A673 (cell line): Measurements from ENCODE around the gene ETFDH. TPM values are rescaled to one million over a fixed set of nuclear protein-coding genes. Genes with fewer than 3 reads are reported as not detected.

Source experiments
- BruUV-seq: library from RNA; stranded (reverse); fragments of 400-500 nt; replicated peaks from 2 replicates; lab custom pipeline; 2021; lab: Mats Ljungman, UMichigan
- CTCF ChIA-PET: fragments of 300-600 bp; sonication (Branson Sonifier 250); formaldehyde crosslinking; loops from one replicate; lab custom pipeline; 2022; ENCODE audit warnings: antibody characterized with exemption; lab: Charles Lee
- POLR2A ChIA-PET: fragments of 300-600 bp; sonication (Branson Sonifier 250); formaldehyde crosslinking; loops from one replicate; lab custom pipeline; 2022; ENCODE audit warnings: antibody characterized with exemption; ENCODE audit not compliant: low non-redundant PET; lab: Charles Lee
- DNase-seq: peaks from one replicate; pipeline ENCODE4 v3.0.0-alpha.2; 2015; ENCODE audit warnings: low spot score
- H3K27ac ChIP-seq: fragments of 200-600 bp; sonication (generic); 2 replicates; pipeline ENCODE4 v1.5.1; 2016; ENCODE audit warnings: mixed run types, low read depth, mild to moderate bottlenecking, mixed read lengths, antibody characterized with exemption, low read length; ENCODE audit not compliant: poor library complexity, severe bottlenecking
- H3K27me3 ChIP-seq: fragments of 200-600 bp; sonication (generic); replicated peaks from 2 replicates; pipeline ENCODE4 v1.6.1; 2017; ENCODE audit warnings: mixed run types, low read depth, mild to moderate bottlenecking, mixed read lengths, antibody characterized with exemption, low read length; ENCODE audit not compliant: insufficient read depth, poor library complexity
- H3K36me3 ChIP-seq: fragments of 200-600 bp; sonication (generic); 2 replicates; pipeline ENCODE4 v1.6.1; 2016; ENCODE audit warnings: mixed run types, mild to moderate bottlenecking, mixed read lengths, antibody characterized with exemption, low read length; ENCODE audit not compliant: insufficient read depth, poor library complexity, severe bottlenecking
- H3K4me1 ChIP-seq: fragments of 200-600 bp; sonication (generic); 2 replicates; pipeline ENCODE4 v1.6.1; 2017; ENCODE audit warnings: mixed run types, mild to moderate bottlenecking, mixed read lengths, antibody characterized with exemption, low read length; ENCODE audit not compliant: insufficient read depth, poor library complexity, severe bottlenecking
- H3K4me3 ChIP-seq: fragments of 200-600 bp; sonication (generic); 2 replicates; pipeline ENCODE4 v1.5.1; 2016; ENCODE audit warnings: low read depth, mixed run types, mild to moderate bottlenecking, mixed read lengths, low read length; ENCODE audit not compliant: poor library complexity, severe bottlenecking
- H3K9me3 ChIP-seq: fragments of 200-600 bp; sonication (generic); 2 replicates; pipeline ENCODE4 v1.6.1; 2016; ENCODE audit warnings: mixed run types, low read depth, mild to moderate bottlenecking, mixed read lengths, antibody characterized with exemption, low read length; ENCODE audit not compliant: poor library complexity, severe bottlenecking
- EZH2 ChIP-seq: fragments of 200-600 bp; sonication (generic); IDR thresholded peaks from 2 replicates; pipeline ENCODE4 v1.6.1; 2017; ENCODE audit warnings: borderline replicate concordance, low read depth, mild to moderate bottlenecking, mixed read lengths, antibody characterized with exemption, low read length; ENCODE audit not compliant: poor library complexity, severe bottlenecking
- intact Hi-C: fragments of 100-400 bp; cut with micrococcal nuclease; formaldehyde crosslinking; loops from one replicate; pipeline ENCODE4 v1.10.0; 2022; ENCODE audit not compliant: unreplicated experiment
- total RNA-seq: library from RNA; stranded (reverse); gene quantifications from 2 replicates; pipeline ENCODE4 v1.2.3, GENCODE V29; 2021
- TF ChIP-seq, protein P1 (sequence below): fragments of 300-800, 200-600 bp; sonication (generic); conservative IDR thresholded peaks from 2 replicates; pipeline ENCODE4 v1.5.1; 2017; ENCODE audit warnings: low read depth, mild to moderate bottlenecking, antibody characterized with exemption, low read length, moderate library complexity, mixed read lengths

Gene ETFDH
- total RNA-seq, 1 experiment from 2014 or later = 39.0 TPM

- POLR2A ChIA-PET = no interaction called here
- intact Hi-C loops = loop anchor here (1.0 kb wide), 1 partner anchor 51 kb away; the partner anchor contains the start of gene ETFDH
- Histone ChIP-seq H3K27ac (peak within 1 kb of the TSS; percentile 80), H3K4me1 (peaks cover 8% of the 10 kb centered on the region), H3K9me3 (no peaks in the 10 kb centered on the region), H3K36me3 (peaks cover 31% of the 10 kb centered on the region), H3K4me3 (peak within 1 kb of the TSS; percentile 68), H3K27me3 (peaks cover 5% of the 10 kb centered on the region)
- TSS peak; percentile 99 for BruUV-seq
- TF ChIP-seq, protein P1, sequence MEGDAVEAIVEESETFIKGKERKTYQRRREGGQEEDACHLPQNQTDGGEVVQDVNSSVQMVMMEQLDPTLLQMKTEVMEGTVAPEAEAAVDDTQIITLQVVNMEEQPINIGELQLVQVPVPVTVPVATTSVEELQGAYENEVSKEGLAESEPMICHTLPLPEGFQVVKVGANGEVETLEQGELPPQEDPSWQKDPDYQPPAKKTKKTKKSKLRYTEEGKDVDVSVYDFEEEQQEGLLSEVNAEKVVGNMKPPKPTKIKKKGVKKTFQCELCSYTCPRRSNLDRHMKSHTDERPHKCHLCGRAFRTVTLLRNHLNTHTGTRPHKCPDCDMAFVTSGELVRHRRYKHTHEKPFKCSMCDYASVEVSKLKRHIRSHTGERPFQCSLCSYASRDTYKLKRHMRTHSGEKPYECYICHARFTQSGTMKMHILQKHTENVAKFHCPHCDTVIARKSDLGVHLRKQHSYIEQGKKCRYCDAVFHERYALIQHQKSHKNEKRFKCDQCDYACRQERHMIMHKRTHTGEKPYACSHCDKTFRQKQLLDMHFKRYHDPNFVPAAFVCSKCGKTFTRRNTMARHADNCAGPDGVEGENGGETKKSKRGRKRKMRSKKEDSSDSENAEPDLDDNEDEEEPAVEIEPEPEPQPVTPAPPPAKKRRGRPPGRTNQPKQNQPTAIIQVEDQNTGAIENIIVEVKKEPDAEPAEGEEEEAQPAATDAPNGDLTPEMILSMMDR = no peak
- TF ChIP-seq EZH2 = no peak
- CTCF ChIA-PET = interaction anchor here (0.9 to 1.8 kb wide), 2 partner anchors 474 to 480 kb away, joined by 3 to 12 read pairs; no protein-coding TSS in a partner anchor
- peak; percentile 93 for DNase-seq
Observed at GRCh38 chr4:158722917-158723793, 51.1 kb downstream of the ETFDH start, which contains the start of gene PPID. PPID (minus strand) TSS chr4:158723396; CDS start chr4:158723288, 108 bp downstream.

DNA sequence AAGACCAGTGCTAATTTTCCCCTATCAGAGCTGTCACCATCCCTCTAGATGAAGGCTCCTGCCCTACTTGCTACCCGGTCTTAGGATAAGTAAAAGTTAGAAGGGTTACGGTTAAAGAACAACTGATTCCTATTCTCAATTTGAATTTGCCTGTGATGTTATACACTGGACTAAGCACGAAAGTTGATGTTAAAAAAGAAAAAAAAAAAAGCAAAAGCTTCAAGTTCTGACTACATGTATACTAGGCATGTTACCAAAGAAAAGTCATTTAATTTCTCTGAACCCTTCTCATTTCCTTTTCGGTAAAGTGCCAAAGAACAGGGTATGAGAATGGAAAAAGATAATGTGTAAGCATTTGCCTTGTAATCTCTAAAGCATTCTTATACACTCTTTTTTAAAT lies 52.5 kb downstream of the ETFDH start:
- intact Hi-C loops = no loop called here
- Histone ChIP-seq H3K27ac (no peak overlapping the region), H3K9me3 (no peaks in the 10 kb centered on the region), H3K4me1 (peaks cover 8% of the 10 kb centered on the region), H3K36me3 (peaks cover 16% of the 10 kb centered on the region), H3K4me3 (no peak overlapping the region), H3K27me3 (peaks cover 18% of the 10 kb centered on the region)
- DNase-seq = no peak
- CTCF ChIA-PET = interaction anchor here (1.8 kb wide), 1 partner anchor 479 kb away, joined by 3 read pairs; no protein-coding TSS in a partner anchor
- BruUV-seq = no TSS peak
- POLR2A ChIA-PET = interaction anchor here (0.6 kb wide), 1 partner anchor 15 kb away, joined by 3 read pairs; no protein-coding TSS in a partner anchor
- no peak for TF ChIP-seq EZH2
- TF ChIP-seq, protein P1 = no peak

DNA sequence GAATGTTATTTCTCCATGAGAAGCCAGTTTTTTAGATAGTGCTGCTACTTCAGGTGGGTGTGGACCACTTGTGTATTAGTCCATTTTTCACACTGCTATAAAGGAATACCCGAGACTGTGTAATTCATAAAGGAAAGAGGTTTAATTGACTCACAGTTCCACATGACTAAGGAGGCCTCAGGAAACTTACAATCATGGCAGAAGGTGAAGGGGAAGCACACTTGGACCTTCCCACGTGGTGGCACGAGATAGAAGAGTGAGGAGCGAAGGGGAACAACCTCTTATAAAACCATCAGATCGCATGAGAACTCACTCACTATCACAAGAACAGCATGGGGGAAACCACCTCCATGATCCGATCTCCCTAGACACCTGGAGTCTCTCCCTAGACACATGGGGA lies 54.5 kb downstream of the ETFDH start:
- H3K27me3 ChIP-seq = peaks cover 22% of the 10 kb centered on the region
- H3K36me3 ChIP-seq = no peaks in the 10 kb centered on the region
- BruUV-seq = no TSS peak
- TF ChIP-seq, protein P1 = no peak
- no peak for TF ChIP-seq EZH2
- no peak for DNase-seq
- ChIA-PET POLR2A (no interaction called here), CTCF (no interaction called here)
- H3K4me3 ChIP-seq = no peak overlapping the region
- H3K4me1 ChIP-seq = peaks cover 7% of the 10 kb centered on the region
- H3K9me3 ChIP-seq = no peaks in the 10 kb centered on the region
- no peak overlapping the region for H3K27ac ChIP-seq
- intact Hi-C loops = no loop called here
